Measurements from ENCODE around the gene PPM1J. TPM values are rescaled to one million over a fixed set of nuclear protein-coding genes. Genes with fewer than 3 reads are reported as not detected.

PPM1J gene
- total and polyA plus RNA-seq, 2 of the 13 experiments (the other 11 are each of a cell fraction or from before 2014, with no cell fraction given): 0.07 to 0.22 TPM

- peak; percentile 36 for TF ChIP-seq ZNF407 (CRISPR knock-in tag; IDR thresholded peaks at IDR 0.05; ENCODE audit: not compliant biosample characterization)
- TF ChIP-seq HNRNPLL (IDR thresholded peaks at IDR 0.05; ENCODE audit: low read depth, low read length, poor library complexity, severe bottlenecking): peak; percentile 52
- no peak for TF ChIP-seq SIX1 (CRISPR knock-in tag; IDR thresholded peaks at IDR 0.05; ENCODE audit: borderline replicate concordance)
- TF ChIP-seq SALL1 (CRISPR knock-in tag; IDR thresholded peaks at IDR 0.05): peak; percentile 56; the same call in 1 of the 2 replicates
- 0 out of 2 replicates have a peak, but pooled peaks have one; percentile 67 for TF ChIP-seq ZFP82 (CRISPR knock-in tag; IDR thresholded peaks at IDR 0.05; ENCODE audit: borderline replicate concordance)
- TF ChIP-seq ZNF337 (CRISPR knock-in tag; IDR thresholded peaks at IDR 0.05; ENCODE audit: borderline replicate concordance, low read depth): no peak
- no peak for TF ChIP-seq TAF15 (IDR thresholded peaks at IDR 0.05; ENCODE audit: low read depth, low read length, poor library complexity, severe bottlenecking)
- peak; percentile 70 for TF ChIP-seq ZSCAN29 (CRISPR knock-in tag; conservative IDR thresholded peaks at IDR 0.05)
- no peak for TF ChIP-seq ZNF230 (CRISPR knock-in tag; IDR thresholded peaks at IDR 0.05)
- TF ChIP-seq ZNF512B (CRISPR knock-in tag; IDR thresholded peaks at IDR 0.05; ENCODE audit: borderline replicate concordance): peak; percentile 20; the same call in 1 of the 2 replicates
- TF ChIP-seq ZNF652 (CRISPR knock-in tag; IDR thresholded peaks at IDR 0.05; ENCODE audit: borderline replicate concordance, low read depth): peak; percentile 93
- TF ChIP-seq ZNF557 (CRISPR knock-in tag; IDR thresholded peaks at IDR 0.05): no peak
- 0 out of 2 replicates have a peak, but pooled peaks have one; percentile 35 for TF ChIP-seq ZNF878 (CRISPR knock-in tag; IDR thresholded peaks at IDR 0.05)
- TF ChIP-seq, protein P1, sequence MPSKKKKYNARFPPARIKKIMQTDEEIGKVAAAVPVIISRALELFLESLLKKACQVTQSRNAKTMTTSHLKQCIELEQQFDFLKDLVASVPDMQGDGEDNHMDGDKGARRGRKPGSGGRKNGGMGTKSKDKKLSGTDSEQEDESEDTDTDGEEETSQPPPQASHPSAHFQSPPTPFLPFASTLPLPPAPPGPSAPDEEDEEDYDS (CRISPR knock-in tag; IDR thresholded peaks at IDR 0.05): peak; percentile 34; the same call in 1 of the 2 replicates
- no peak for TF ChIP-seq NFIC (IDR thresholded peaks at IDR 0.05; ENCODE audit: low read length)
- TF ChIP-seq ZFAT (CRISPR knock-in tag; conservative IDR thresholded peaks at IDR 0.05): 0 out of 2 replicates have a peak, but pooled peaks have one; percentile 25
- TF ChIP-seq GZF1 (CRISPR knock-in tag; IDR thresholded peaks at IDR 0.05): 0 out of 2 replicates have a peak, but pooled peaks have one; percentile 15
Observed at GRCh38 chr1:112674440-112674985, 40.6 kb downstream of the PPM1J start, which contains the start of gene MOV10 (continued).

Measured in HepG2 (cell line).